GM12878 (cell line): Measurements from ENCODE around the gene TNFAIP8L3. TPM values are rescaled to one million over a fixed set of nuclear protein-coding genes. Genes with fewer than 3 reads are reported as not detected.

ENCODE experiments used
- ATAC-seq: fragments of 200-7000 bp; cut with Tn5 transposase; 3 replicates; pipeline ENCODE4 v1.9.1; 2020; ENCODE audit warnings: mild to moderate bottlenecking, moderate library complexity
- BruUV-seq: library from RNA; stranded (reverse); fragments of 400-500 nt; replicated peaks from 2 replicates; lab custom pipeline; 2021; lab: Mats Ljungman, UMichigan
- CTCF ChIA-PET: fragments of 300-600 bp; sonication (Branson Sonifier 250); formaldehyde crosslinking; extraction: SDS; loops from one replicate; lab custom pipeline; 2021; ENCODE audit warnings: inconsistent platforms; lab: Yijun Ruan, JAX
- POLR2A ChIA-PET: fragments of 350-600 bp; formaldehyde crosslinking; extraction: SDS; loops from one replicate; lab custom pipeline; 2021; ENCODE audit warnings: inconsistent platforms; lab: Charles Lee
- RAD21 ChIA-PET: fragments of 300-600 bp; sonication (Branson Sonifier 250); formaldehyde crosslinking; loops from one replicate; lab custom pipeline; 2023; ENCODE audit warnings: antibody characterized with exemption; ENCODE audit not compliant: unreplicated experiment; lab: Charles Lee
- SMC1A ChIA-PET: fragments of 300-600 bp; sonication (Branson Sonifier 250); formaldehyde crosslinking; loops from one replicate; lab custom pipeline; 2023; ENCODE audit not compliant: unreplicated experiment, uncharacterized antibody; lab: Charles Lee
- DNase-seq: peaks from one replicate; pipeline ENCODE4 v3.0.0-alpha.2; 2011; ENCODE audit warnings: low read depth, low spot score
- FAIRE-seq: peaks from 3 replicates; lab custom pipeline; 2011; peaks lifted over from hg19 to GRCh38; lab: Jason Lieb, UNC
- H2AFZ ChIP-seq: 2 replicates; pipeline ENCODE4 v1.6.0; 2011; ENCODE audit warnings: low read depth, low read length, control low read depth; ENCODE audit not compliant: control insufficient read depth
- H3K27ac ChIP-seq: 2 replicates; pipeline ENCODE4 v1.5.1; 2011; ENCODE audit warnings: control low read depth; ENCODE audit not compliant: control insufficient read depth, insufficient read depth
- H3K27me3 ChIP-seq, 2 experiments: replicated peaks in 1 of 2; 2 replicates each; pipeline versions ENCODE4 v1.6.0 to v1.6.1; 2011; ENCODE audit warnings: low read length in 1 of 2; ENCODE audit not compliant: control insufficient read depth in 2 of 2, insufficient read depth in 2 of 2
- H3K36me3 ChIP-seq, 2 experiments: 2 replicates each; pipeline ENCODE4 v1.5.1; 2011; ENCODE audit warnings: low read length in 1 of 2; ENCODE audit not compliant: control insufficient read depth in 2 of 2, insufficient read depth in 2 of 2
- H3K4me1 ChIP-seq: 2 replicates; pipeline ENCODE4 v1.6.1; 2011; ENCODE audit warnings: mild to moderate bottlenecking, low read length, moderate library complexity, mixed read lengths; ENCODE audit not compliant: control insufficient read depth, insufficient read depth
- H3K4me2 ChIP-seq: 2 replicates; pipeline ENCODE4 v1.6.0; 2011; ENCODE audit warnings: control low read depth; ENCODE audit not compliant: control insufficient read depth, insufficient read depth
- H3K4me3 ChIP-seq: fragments of 200-600 bp; sonication (generic); 2 replicates; pipeline ENCODE4 v1.5.1; 2016
- H3K79me2 ChIP-seq: 2 replicates; pipeline ENCODE4 v1.6.0; 2011; ENCODE audit warnings: low read length; ENCODE audit not compliant: control insufficient read depth, insufficient read depth
- H3K9ac ChIP-seq: 2 replicates; pipeline ENCODE4 v1.8.0; 2011; ENCODE audit warnings: low read length, control low read depth, mixed read lengths; ENCODE audit not compliant: control insufficient read depth, insufficient read depth
- H3K9me3 ChIP-seq: replicated peaks from 3 replicates; pipeline ENCODE4 v1.5.1; 2011; ENCODE audit warnings: mild to moderate bottlenecking, low read length; ENCODE audit not compliant: control insufficient read depth, insufficient read depth
- H4K20me1 ChIP-seq: 2 replicates; pipeline ENCODE4 v1.6.0; 2011; ENCODE audit not compliant: control insufficient read depth, insufficient read depth
- ATF2 ChIP-seq: IDR thresholded peaks from 2 replicates; pipeline ENCODE4 v1.6.1; 2012; ENCODE audit warnings: low read length, inconsistent platforms
- BMI1 ChIP-seq: fragments of 450-650 bp; IDR thresholded peaks from 2 replicates; pipeline ENCODE4 v1.6.1; 2016; ENCODE audit warnings: mild to moderate bottlenecking, moderate library complexity, borderline replicate concordance
- HDAC6 ChIP-seq: fragments of 200-600 bp; sonication (generic); IDR thresholded peaks from one replicate; pipeline ENCODE4 v1.8.0; 2017; ENCODE audit warnings: antibody characterized with exemption; ENCODE audit not compliant: unreplicated experiment
- IKZF1 ChIP-seq: fragments of 450-650 bp; conservative IDR thresholded peaks from 2 replicates; pipeline ENCODE4 v1.6.1; 2017; ENCODE audit warnings: antibody characterized with exemption, mild to moderate bottlenecking
- KDM1A ChIP-seq: fragments of 200-600 bp; sonication (generic); IDR thresholded peaks from 2 replicates; pipeline ENCODE4 v1.6.1; 2016; ENCODE audit warnings: borderline replicate concordance
- MTA2 ChIP-seq: fragments of 450-650 bp; IDR thresholded peaks from 2 replicates; pipeline ENCODE4 v1.6.1; 2016; ENCODE audit warnings: low read depth, mild to moderate bottlenecking, moderate library complexity
- NR2F1 ChIP-seq: fragments of 450-650 bp; conservative IDR thresholded peaks from 2 replicates; pipeline ENCODE4 v1.6.1; 2017; ENCODE audit warnings: mild to moderate bottlenecking
- PKNOX1 ChIP-seq: fragments of 450-650 bp; IDR thresholded peaks from 2 replicates; pipeline ENCODE4 v1.6.1; 2016; ENCODE audit warnings: mild to moderate bottlenecking
- POLR2AphosphoS2 ChIP-seq: IDR thresholded peaks from 2 replicates; pipeline ENCODE4 v1.6.1; 2011; ENCODE audit warnings: low read depth, mild to moderate bottlenecking, low read length, improper control_type of control experiment, moderate library complexity
- SIX5 ChIP-seq: IDR thresholded peaks from 2 replicates; pipeline ENCODE4 v1.6.1; 2011; ENCODE audit warnings: mild to moderate bottlenecking, low read depth, low read length, moderate library complexity; ENCODE audit not compliant: severe bottlenecking
- SKIL ChIP-seq: fragments of 450-650 bp; IDR thresholded peaks from 2 replicates; pipeline ENCODE4 v1.6.1; 2017; ENCODE audit warnings: mild to moderate bottlenecking, low read depth, inconsistent platforms; ENCODE audit not compliant: poor library complexity, severe bottlenecking
- SMAD1 ChIP-seq: fragments of 450-650 bp; IDR thresholded peaks from 2 replicates; pipeline ENCODE4 v1.6.1; 2018; ENCODE audit warnings: mild to moderate bottlenecking, low read depth; ENCODE audit not compliant: partially characterized antibody
- WGBS: methylation state at CpG from one replicate; pipeline ENCODE4 v1.1.6; 2016; ENCODE audit warnings: low lambda C conversion rate; ENCODE audit not compliant: insufficient replicate concordance, insufficient coverage; ENCODE audit errors: missing lambda C conversion rate; 5-methylcytosine and 5-hydroxymethylcytosine counted together
- in situ Hi-C: fragments of 300-500 bp; cut with MboI; formaldehyde crosslinking; loops from 9 replicates; pipeline ENCODE4 v1.14.3; 2018; ENCODE audit warnings: mixed read lengths
- intact Hi-C: fragments of 100-400 bp; cut with micrococcal nuclease; formaldehyde crosslinking; loops from one replicate; pipeline ENCODE4 v1.14.2; 2022; ENCODE audit not compliant: unreplicated experiment
- polyA plus RNA-seq, 11 experiments: library from polyadenylated mRNA; depleted of rRNA in 4 of 11; unstranded in 6 of 11; stranded (reverse) in 5 of 11; fragments of >200 nt; fragmentation: Nextera tagmentation in 4 of 11; fragmentation: Illumina TruSeq in 1 of 11; extraction: Ambion mirVana in 4 of 11; extraction: Trizol in 1 of 11; gene quantifications; 1 replicate in 1 of 11; 2 replicates in 10 of 11; pipeline versions ENCODE4 v1.2.1 to v1.2.3, GENCODE V29; 2011 to 2016; ENCODE audit warnings: inconsistent platforms in 2 of 11, missing spikeins in 2 of 11, low read depth in 1 of 11
- total RNA-seq, 4 experiments: library from RNA; depleted of rRNA in 3 of 4; stranded (reverse); fragments of >200 nt in 3 of 4; fragmentation: Illumina TruSeq in 1 of 4; extraction: Trizol in 1 of 4; gene quantifications; 2 replicates each; pipeline versions ENCODE4 v1.2.1 to v1.2.3, GENCODE V29; 2013 to 2021

The TNFAIP8L3 gene
- total and polyA plus RNA-seq, 10 of the 15 experiments (the other 5 are each of a cell fraction or from before 2014, with no cell fraction given) = 0.22 TPM; not detected in 9

- Histone ChIP-seq H3K4me2 (no peak overlapping the region), H3K4me3 (no peak overlapping the region), H3K9ac (no peak overlapping the region), H3K27me3 (peaks cover 0 to 1% of the 10 kb centered on the region in 2 experiments; a peak in 2 of 4 replicates), H3K4me1 (no peaks in the 10 kb centered on the region; the same call in 1 of the 2 replicates), H3K27ac (no peak overlapping the region), H4K20me1 (no peaks in the 10 kb centered on the region), H3K9me3 (no peaks in the 10 kb centered on the region), H3K36me3 (no peaks in the 10 kb centered on the region), H3K79me2 (no peaks in the 10 kb centered on the region), H2AFZ (no peak overlapping the region)
- in situ Hi-C loops = no loop called here
- CTCF ChIA-PET = interaction anchor here (1.4 to 2.0 kb wide), 3 partner anchors 27 to 58 kb away, joined by 3 to 8 read pairs (median 7); no protein-coding TSS in a partner anchor
- SMC1A ChIA-PET = interaction anchor here (1.0 kb wide), 1 partner anchor 83 kb away, joined by 3 read pairs; no protein-coding TSS in a partner anchor
- FAIRE-seq (no peak), ATAC-seq (no peak), DNase-seq (no peak)
- TF ChIP-seq POLR2AphosphoS2 (no peak), PKNOX1 (no peak), KDM1A (no peak), ATF2 (no peak), BMI1 (no peak), NR2F1 (no peak), SKIL (no peak), SMAD1 (no peak), IKZF1 (no peak), MTA2 (no peak), HDAC6 (no peak), SIX5 (no peak)
- intact Hi-C loops = no loop called here
- POLR2A ChIA-PET = no interaction called here
- no TSS peak for BruUV-seq
- RAD21 ChIA-PET = interaction anchor here (1.2 kb wide), 1 partner anchor 28 kb away, joined by 3 read pairs; no protein-coding TSS in a partner anchor
- WGBS = 34% methylated on average over 2 of the region's 2 CpGs
Measured at GRCh38 chr15:51135276-51135675, 40.6 kb upstream of the TNFAIP8L3 start.
